ENCODE measurements around the gene UBE2E2.

Gene UBE2E2

DNA sequence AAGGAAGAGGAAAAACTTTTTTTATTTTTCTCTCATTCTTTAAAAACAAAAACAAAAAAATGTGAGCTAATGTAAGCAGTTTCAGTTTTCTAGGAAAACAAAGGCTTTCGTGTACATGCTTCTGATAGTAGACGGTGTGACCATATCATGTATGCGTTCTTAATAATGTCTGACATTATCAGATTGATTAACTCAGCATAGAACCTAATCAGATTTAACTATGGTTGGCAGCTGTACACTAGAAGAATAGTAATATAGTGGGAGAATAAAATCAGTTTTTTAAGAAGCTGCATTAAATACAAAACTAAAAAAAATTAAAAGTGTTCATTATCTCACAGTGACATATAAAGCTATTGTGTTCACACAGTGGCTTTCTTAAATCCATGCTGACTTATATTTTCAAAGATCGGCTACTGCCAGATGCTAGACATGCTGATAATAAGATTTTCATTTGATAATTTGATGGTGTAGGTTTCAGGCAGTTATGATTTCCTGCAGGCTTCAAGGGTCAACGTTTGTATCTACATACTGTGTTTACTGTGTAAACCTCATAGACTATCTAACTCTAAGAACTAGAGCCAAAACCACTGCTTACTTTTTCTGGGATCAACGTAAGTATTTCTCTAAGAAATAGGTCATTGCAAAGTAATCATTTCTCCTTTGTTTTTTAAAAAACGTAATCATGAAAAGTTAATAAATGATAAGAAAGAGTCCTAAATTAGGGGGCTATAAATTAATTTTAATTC lies 74.0 kb downstream of the UBE2E2 start:
- DNase-seq (ENCODE audit: low read depth), result no peak

DNA sequence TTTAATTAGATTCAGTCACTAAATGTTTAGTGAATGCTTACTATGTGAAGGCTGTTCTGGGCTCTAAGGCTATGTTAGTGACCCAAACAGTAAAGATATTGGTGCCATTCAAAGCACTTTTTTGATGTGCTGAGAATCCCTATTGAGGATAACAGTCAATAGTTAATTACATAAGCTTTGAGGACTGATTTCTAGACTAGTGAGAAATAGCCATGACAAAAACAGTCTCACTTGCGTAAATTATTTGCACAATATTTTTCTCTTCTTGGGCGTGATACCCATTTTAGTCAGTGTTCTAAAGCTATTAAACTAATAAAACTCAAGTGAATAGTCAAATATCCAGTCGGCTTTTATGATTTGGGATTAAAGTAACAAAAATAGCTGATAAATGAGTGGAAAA lies 74.6 kb downstream of the UBE2E2 start:
- DNase-seq (ENCODE audit: low read depth), result no peak

DNA sequence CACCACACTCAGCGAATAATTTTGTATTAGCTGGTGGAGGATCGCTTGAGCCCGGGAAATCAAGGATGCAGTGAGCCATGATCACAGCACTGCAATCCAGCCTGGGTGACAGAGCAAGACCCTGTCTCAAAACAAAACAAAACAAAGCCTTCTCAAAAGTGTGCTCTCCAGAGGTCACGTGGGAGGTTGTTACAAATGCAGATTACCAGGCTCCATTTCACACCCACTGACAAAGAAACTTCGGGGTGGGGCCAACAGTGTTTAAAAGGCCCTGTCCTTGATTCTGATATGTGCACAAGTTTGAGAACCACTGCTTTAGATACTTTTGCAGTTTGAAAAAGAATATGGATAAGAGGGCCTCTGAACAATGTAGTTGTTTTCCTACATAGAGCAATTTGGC lies 80.5 kb downstream of the UBE2E2 start:
- no peak for DNase-seq (ENCODE audit: low read depth)

DNA sequence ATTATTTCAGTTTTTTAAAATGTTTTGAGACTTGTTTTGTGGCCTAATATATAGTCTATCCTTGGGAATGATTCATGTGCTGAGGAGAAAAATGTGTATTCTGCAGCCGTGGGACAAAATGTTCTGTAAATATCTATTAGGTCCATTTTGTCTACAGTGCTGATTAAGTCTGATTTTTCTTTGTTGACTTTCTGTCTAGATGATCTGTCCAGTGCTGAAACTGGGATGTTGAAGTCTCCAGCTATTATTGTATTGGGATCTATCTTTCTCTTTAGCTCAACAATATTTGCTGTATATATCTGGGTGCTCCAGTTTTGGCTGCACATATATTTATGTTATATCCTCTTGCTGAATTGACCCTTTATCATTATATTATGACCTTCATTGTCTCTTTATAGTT lies 85.2 kb downstream of the UBE2E2 start:
- no peak for DNase-seq (ENCODE audit: low read depth)

DNA sequence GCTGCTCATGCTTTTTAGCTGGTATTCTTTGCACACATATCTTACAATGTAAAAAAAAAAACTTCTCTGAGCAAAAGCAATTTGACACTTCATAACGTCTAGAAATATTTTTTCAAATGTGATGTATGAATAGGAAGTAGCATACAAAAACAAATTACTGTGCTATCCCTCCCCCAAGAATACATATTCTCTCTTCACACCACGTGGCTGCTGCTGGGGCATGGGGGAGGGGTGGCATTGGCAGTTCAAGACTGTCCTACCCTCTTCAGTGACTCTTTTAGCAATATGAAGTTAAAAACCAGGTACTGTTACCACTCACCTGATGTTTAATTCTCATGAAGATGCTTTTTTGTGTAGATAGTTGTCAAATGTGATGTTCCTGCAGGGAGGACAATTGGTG lies 85.6 kb downstream of the UBE2E2 start:
- DNase-seq (ENCODE audit: low read depth), result no peak

DNA sequence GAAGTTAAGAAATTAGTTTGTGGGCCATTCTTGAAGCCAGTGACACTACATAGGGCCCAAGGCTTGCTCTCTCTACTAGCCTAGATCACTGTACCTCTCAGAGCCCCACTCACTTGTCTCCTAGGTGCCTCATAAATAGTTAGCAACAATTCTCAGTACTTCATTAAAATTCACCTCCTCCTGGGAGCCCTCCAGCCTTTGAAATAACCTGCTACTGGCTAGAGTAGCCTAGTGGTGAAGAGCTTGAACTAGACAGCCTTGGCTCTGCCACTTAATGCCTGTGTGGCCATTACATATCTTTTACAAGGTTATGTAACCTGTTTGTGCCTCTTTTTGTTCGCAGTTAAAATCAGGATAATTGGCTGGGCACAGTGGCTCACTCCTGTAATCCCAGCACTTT lies 89.3 kb downstream of the UBE2E2 start:
- no peak for DNase-seq (ENCODE audit: low read depth)

DNA sequence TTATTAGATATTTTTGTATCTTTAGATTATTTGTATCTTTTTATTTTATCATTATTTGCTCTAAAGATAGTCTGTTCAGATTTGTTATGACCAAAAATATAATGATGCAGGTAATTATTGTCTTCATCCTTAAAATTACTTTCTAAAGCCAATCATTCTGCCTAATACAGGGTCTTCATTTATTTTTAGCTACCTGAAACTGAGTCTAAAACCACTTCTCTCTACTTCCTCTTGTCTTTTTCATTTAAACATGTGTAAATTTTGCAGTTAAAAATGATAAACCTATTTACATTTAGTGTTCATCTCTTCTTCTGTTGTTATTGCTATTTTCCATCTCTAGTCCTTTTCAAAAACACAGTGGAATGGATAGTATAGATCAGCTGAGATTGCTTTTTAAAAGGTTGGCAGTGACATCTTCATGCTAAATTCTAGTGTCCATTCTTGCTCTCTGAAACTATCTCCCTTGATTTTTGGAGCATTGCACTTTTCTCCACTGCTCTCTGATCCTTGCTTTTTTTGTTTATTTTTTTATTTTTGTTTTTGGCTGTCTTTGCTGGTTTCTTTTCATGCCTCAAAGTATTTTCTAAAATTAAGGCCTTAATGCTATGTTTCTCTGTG lies 91.8 kb downstream of the UBE2E2 start:
- no peak for DNase-seq (ENCODE audit: low read depth)

DNA sequence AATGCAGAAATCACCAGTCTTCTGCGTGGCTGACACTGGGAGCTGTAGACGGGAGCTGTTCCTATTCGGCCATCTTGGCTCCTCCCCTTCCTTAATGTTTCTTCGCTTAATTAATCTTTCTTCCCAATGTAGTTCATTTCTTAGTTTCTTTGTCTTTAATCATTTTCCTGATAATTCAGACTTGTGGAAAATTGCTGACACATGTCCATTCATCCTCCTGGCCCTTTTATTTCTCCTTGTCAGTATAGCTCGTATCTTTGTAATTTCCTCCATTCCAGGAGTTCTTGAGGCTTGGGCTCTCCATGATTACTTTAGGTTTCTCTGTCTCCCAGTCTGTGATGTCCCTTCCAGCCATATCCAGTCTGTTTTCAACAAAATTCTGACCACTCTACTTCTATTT lies 98.7 kb downstream of the UBE2E2 start:
- DNase-seq (ENCODE audit: low read depth), result no peak

DNA sequence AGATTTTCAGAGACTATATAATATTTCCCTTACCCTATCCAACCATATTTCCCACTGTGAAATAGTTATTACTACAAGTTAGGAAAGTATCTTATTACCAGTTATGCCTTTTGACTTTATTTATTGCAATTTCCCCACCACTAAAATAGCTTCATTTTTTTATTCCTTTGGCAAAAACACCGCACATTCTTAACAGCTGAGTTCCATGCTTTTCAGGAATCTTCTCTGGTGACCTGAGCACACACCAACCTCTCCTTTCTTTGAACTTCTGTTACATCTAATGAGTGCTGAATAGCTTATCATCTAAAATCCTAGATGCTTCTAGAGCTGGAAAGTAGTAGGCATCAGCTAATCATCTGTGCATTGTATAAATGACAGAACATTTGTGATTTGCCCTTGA lies 99.1 kb downstream of the UBE2E2 start:
- DNase-seq (ENCODE audit: low read depth), result no peak

DNA sequence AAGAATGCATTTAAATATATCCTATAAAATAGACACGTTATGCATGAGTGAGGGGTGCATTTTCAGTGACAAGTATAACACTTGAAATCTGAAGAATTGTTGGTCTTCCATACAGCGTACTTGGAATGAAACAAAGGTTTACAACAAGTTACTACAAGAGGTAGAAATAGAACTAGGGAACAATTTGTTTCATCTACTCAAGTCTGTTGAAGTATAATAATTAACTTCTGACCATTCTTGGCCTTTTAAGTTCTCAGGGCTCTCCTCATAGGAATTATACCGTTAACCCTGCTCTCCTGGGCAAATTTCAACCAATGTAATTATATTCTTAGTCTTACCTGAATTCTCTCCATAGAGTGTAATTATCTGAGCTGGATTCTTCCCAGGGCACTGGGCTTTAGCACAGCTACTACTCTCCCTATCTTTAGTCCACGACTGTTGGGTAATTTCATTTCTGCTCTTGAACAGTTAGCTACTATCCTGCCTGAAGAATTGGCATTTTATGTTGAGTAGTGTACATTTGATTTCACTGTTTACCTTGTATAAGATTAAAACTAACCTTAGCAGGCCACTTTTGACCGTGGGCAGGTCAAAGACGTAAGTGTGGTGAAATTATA lies 100.6 kb downstream of the UBE2E2 start:
- no peak for DNase-seq (ENCODE audit: low read depth)

DNA sequence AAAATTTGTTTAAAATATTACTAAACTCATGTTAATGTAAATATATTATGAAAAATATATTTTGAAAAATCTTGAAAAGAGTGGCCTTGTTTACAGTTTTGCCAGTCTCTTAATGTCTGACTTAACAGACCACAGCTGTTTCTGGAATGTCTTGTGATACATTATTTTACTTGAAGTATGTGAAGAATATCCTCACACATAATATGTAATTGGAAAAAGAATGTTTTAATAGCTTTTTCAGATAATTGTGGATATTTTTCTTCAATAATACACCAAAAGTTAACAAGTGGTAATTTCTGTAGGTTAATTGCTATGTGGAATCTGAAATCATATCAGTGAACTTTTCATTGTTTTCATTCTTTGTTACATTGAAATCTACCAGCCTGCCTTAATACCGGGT lies 101.3 kb downstream of the UBE2E2 start:
- DNase-seq (ENCODE audit: low read depth), result no peak

DNA sequence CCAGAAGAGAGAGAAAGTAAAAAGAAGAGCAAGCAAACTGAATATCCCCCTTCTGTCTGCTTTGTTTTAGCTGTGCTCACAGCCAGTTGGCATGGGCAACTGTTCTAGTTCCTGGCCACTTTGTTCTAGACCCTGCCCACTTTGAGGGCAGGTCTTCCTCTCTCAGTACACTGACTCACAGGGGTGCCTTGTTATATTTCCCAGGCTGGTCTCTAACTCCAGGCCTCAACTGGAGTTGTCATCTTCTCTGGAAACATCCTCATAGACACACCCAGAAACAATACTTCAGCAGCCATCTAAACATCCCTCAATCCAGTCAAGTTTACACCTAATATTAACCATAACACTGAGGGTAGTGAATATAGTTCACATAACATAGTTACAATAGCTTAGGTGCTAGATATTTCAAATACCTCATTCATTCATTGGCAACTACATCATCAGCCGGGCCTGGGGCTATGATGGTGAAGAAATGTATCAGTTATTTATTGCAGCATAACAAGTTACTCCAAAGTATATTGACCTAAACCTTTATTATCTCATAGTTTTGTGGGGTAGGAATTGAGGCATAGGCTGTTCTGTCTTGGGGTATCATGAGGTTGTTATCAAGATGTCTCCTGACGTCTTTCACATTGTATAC lies 106.0 kb downstream of the UBE2E2 start:
- DNase-seq (ENCODE audit: low read depth), result no peak

DNA sequence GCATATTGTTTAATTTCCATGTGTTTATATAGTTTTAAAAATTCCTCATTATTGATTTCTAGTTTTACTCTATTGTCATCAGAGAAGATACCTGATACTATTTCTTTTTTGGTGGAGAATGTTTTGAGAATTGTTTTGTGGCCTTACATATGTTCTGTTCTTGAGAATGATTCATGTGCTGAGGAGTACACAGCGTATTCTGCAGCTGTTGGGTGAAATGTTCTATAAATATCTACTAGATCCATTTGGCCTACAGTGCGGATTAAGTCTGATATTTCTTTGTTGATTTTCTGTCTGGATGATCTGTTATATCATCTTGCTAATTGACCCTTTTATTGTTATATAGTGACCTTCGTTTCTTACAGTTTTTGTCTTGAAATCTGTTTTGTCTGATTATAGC lies 109.7 kb downstream of the UBE2E2 start:
- no peak for DNase-seq (ENCODE audit: low read depth)

DNA sequence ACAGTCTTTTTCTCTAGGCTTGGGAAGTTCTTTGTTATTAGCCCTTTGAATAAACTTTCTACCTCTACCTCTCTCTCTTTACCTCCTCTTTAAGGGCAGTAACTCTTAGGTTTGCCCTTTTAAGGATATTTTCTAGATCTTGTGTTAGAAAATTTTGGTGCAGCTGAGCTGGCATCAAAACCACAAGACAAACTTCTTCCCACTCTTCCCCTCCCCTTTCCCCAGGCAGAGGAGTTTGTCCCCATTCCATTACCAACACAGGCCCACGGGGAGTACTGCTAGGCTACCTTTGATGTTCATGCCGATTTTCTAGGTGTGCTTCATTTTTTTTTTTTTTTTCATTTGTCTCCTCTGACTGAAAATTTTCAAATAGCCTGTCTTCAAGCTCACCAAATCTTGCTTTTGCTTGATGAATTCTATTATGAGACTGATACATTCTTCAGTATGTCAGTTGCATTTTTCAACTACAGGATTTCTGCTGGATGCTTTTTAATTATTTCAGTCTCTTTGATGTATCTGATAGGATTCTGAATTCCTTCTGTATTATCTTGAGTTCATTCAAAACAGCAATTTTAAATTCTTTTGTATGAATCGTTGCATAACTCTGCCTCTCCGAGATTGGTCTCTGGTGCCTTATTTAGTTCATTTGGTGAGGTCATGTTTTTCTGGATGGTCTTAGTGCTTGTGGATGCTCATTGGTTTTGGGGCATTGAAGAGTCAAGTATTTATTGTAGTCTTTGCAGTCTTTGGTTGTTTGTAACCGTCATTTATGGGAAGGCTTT lies 112.0 kb downstream of the UBE2E2 start:
- no peak for DNase-seq (ENCODE audit: low read depth)

DNA sequence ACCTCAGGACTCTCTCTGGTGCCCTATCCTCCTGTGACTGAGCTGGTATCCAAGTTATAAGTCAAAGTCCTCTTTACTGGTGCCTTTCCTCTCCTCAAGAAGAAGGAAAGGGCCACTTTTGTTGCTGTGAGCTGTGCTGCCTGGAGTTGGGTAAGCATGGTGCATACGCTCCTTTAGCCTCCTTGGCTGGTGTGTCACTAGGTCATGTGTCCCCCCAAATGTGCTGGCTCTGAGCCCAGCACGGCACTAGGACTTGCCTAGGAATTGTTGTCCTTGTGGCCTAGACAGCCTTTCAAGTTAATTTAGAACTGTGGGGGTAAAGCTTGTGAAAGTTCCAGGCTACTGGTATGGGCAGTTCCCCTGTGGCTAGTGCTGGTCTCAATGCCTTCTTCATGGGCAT lies 113.8 kb downstream of the UBE2E2 start:
- no peak for DNase-seq (ENCODE audit: low read depth)

DNA sequence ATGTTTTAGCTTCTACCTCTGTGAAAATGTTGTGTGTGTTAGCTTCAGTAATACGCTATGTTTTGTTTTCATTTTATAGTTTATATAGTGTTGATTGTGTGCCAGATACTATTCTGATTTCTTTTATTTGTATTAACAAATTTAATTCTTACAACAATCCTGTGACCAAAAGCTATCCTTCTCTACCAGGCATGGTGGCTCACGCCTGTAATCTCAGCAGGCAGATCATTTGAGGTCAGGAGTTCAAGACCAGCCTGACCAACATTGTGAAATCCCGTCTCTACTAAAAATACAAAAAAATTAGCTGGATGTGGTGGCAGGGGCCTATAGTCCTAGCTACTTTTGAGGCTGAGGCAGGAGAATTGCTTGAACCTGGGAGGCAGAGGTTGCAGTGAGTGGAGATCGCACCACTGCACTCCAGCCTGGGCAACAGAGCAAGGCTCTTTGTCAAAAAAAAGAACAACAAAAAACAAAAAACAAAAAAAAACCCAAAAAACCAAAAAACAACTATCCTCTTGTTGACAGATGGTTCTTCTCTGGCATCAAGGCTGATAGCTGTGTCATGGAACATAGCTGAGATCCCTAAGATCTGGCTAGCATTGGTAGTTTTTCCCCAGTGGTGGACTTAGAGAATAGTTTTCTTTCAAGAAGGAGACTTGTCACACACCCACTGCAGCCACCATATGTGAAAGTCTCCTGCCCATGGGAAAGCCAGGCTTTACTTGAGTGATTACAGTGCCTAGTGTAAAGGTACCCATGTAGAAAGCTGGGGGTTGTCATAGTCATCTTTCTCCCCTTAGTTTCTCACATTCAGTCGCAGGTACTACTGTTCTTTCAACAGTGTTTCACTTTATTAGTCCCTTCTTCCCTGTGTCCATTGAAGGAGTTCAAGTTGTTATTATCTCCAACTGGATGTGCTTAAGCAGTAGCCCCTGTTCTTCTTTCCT lies 116.5 kb downstream of the UBE2E2 start:
- no peak for DNase-seq (ENCODE audit: low read depth)

DNA sequence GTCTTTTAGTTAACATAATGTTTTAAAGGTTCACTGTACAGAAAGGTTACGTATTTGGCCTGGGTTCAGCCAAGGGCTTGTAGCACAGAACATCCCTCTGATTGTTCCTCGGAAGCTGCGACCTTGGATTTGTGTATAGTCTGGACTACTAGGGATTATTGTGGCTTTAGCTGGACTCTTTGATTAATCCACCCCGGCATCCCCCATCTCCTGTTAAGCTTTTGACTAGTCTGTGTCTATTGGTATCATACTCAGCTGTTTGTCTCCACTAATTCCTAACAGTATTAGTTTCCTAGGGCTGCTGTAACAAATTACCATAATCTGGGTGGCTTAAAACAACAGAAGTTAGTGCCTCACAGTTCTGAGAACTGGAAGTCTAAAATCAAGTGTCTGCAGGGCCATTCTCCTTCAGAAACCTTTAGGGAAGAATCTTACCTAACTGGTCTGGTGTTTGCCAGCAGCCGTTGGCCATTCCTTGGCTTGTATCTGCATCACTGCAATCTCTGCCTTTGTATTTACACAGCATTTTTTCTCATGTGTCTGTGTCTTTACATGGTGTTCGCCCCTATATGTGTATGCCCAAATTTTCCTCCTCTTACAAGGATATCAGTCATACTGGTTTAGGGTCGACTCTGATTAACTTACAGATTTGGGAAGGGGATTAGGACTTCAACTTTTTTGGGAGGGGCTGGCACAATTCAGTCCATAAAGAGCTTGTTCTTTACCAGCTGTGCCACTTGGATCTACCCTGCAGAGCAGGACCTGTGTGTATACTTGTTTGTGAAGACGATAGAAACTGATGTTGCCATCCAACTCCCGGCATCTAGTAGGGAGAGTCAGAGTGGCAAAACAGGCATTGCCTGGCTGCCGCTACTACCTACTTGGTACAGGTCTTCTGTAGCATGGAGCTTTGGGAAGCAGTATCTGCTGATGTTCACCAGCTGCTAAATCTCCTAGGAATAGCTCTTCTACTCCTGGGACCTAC lies 117.8 kb downstream of the UBE2E2 start:
- DNase-seq (ENCODE audit: low read depth), result no peak

DNA sequence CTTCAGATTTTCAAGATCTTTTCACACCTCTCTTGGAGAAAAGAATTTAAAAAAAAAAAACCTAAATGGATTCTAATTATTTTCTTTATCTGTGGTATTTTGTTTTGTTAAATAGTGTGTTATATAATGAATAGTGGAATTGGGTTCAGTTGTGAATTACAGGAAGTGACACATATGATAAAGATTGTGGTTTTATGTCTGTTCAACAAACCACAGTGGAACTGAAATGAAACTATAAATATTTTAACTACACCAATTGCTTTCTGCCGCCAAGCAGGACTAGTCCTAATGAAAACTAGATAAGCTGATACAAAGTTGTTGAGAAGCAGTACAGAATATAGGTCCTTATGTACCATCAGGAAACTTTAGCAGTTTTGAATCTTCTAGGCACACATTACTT lies 121.6 kb downstream of the UBE2E2 start:
- no peak for DNase-seq (ENCODE audit: low read depth)

DNA sequence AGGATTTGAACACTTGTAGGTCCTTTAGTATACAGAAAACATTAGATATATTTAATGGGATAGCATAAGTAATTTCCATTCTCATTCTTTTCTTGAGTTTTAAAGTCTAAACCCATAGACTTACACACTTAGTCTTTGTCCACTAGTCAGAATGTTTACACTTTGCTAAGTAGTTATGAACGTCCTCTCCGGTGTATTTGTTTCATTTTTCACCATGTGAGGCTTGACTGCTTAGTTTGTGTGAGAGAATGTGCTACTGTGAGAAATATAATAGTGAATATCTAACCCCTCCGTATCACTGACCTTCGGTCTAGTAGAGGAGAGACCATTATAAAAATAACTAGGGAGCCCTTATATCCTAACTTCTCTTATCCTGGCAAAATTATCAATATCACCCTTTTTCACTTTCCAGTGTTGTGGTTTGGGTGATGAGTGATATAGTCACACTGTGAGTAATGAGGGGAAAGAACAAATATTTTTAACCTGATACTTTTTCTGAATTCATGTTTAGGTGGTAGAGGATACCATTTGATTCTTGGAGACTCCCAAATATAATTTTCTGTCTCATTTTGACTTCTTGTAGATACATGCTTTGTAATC lies 122.4 kb downstream of the UBE2E2 start:
- DNase-seq (ENCODE audit: low read depth), result no peak

Measured in stimulated activated CD8-positive, alpha-beta memory T cell treated with anti-CD3 and anti-CD28 coated beads, Interleukin-7, amount 100 ng/mL, for 24 hours (primary cell).